ENCODE data around the gene ARHGAP26. TPM values are rescaled to one million over a fixed set of nuclear protein-coding genes. Genes with fewer than 3 reads are reported as not detected.
A peak's percentile ranks its signal among the peaks of the same experiment; 100 is the strongest.

Gene ARHGAP26
- polyA plus RNA-seq, 3 donors: 26.5 to 56.8 (median 28.7) TPM

GRCh38 chr5:142981886-142982820, 212.0 kb downstream of the ARHGAP26 start:
- H3K36me3 Mint-ChIP-seq: peaks cover 35 to 37% of the 10 kb centered on the region in 2 donors

More at GRCh38 chr5:142981886-142982820, 212.0 kb downstream of the ARHGAP26 start:
- Histone ChIP-seq H3K4me3 (replicated peaks in 1 of 3; ENCODE audit: low read depth in 2 of 3, low read length in 3 of 3) (peak overlapping the region in 1 of 3 experiments; percentile 8), H3K4me2 (replicated peaks; ENCODE audit: extremely low read depth, low read length, poor library complexity, severe bottlenecking) (peak overlapping the region; percentile 13), H3K4me1 (ENCODE audit: control insufficient read depth in 1 of 2, insufficient read depth in 2 of 2, low read length in 2 of 2) (peaks cover 65 to 76% of the 10 kb centered on the region in 2 donors), H3K27ac (ENCODE audit: low read depth in 1 of 2, low read length in 2 of 2) (peak overlapping the region; percentile 18 to 69), H3K27me3 (ENCODE audit: control insufficient read depth in 2 of 2, insufficient read depth in 2 of 2, low read length in 2 of 2) (no peaks in the 10 kb centered on the region), H3K36me3 (replicated peaks in 1 of 2; ENCODE audit: control insufficient read depth in 1 of 2, insufficient read depth in 2 of 2, low read length in 2 of 2) (peaks cover 3 to 6% of the 10 kb centered on the region in 2 donors), H2AFZ (ENCODE audit: insufficient read depth, low read depth, low read length, poor library complexity, severe bottlenecking) (no peak overlapping the region), H3K9ac (ENCODE audit: insufficient read depth, low read length, poor library complexity, severe bottlenecking) (no peak overlapping the region), H4K20me1 (ENCODE audit: insufficient read depth, low read length) (peaks cover 8% of the 10 kb centered on the region), H3K79me2 (ENCODE audit: insufficient read depth, low read length) (peaks cover 60% of the 10 kb centered on the region), H3K9me3 (replicated peaks in 1 of 2; ENCODE audit: control insufficient read depth in 1 of 2, insufficient read depth in 1 of 2, low read length in 2 of 2) (no peaks in the 10 kb centered on the region)
- H3K27ac Mint-ChIP-seq: peak overlapping the region; percentile 80 to 94 (median 90)
- intact Hi-C loops (cut with micrococcal nuclease): no loop called here
- H3K4me3 Mint-ChIP-seq: no peak overlapping the region
- peaks cover 0 to 3% (median 2%) of the 10 kb centered on the region in 3 donors for H3K27me3 Mint-ChIP-seq (ENCODE audit: low read depth in 3 of 3)
- no peak for TF ChIP-seq CTCF (IDR thresholded peaks at IDR 0.05)
- 17% methylated on average over 1 of the region's 6 CpGs for WGBS (ENCODE audit: insufficient coverage)
- H3K9me3 Mint-ChIP-seq: peaks cover 0 to 6% (median 4%) of the 10 kb centered on the region in 7 donors
- DNase-seq: peak in 1 of 3 donors; percentile 42
- H3K4me1 Mint-ChIP-seq: peaks cover 69% of the 10 kb centered on the region
